Immature natural killer cell (primary cell): Measurements from ENCODE around the gene IRX6. TPM values are rescaled to one million over a fixed set of nuclear protein-coding genes. Genes with fewer than 3 reads are reported as not detected.

Source experiments
- DNase-seq, 3 donors: peaks; one replicate each; pipeline ENCODE4 v3.0.0; 2022; ENCODE audit warnings: mixed read lengths in 1 of 3
- H3K27ac Mint-ChIP-seq, 6 donors: one replicate each; pipeline ENCODE4 v1.8.0; 2020; ENCODE audit warnings: mixed read lengths in 6 of 6, mild to moderate bottlenecking in 5 of 6, inconsistent platforms in 4 of 6, moderate library complexity in 3 of 6
- H3K27me3 Mint-ChIP-seq, 3 donors: one replicate each; pipeline ENCODE4 v1.8.0; 2020 to 2021; ENCODE audit warnings: low read depth in 3 of 3, mild to moderate bottlenecking in 3 of 3, mixed read lengths in 3 of 3, moderate library complexity in 3 of 3, inconsistent platforms in 1 of 3
- H3K36me3 Mint-ChIP-seq, 3 donors: one replicate each; pipeline ENCODE4 v1.8.0; 2020; ENCODE audit warnings: mixed read lengths in 3 of 3, inconsistent platforms in 2 of 3, mild to moderate bottlenecking in 2 of 3
- H3K4me1 Mint-ChIP-seq, 2 donors: one replicate each; pipeline ENCODE4 v1.8.0; 2020; ENCODE audit warnings: inconsistent platforms in 2 of 2, mild to moderate bottlenecking in 2 of 2, mixed read lengths in 2 of 2, moderate library complexity in 1 of 2
- H3K4me3 Mint-ChIP-seq, 5 donors: one replicate each; pipeline ENCODE4 v1.8.0; 2020; ENCODE audit warnings: mild to moderate bottlenecking in 5 of 5, mixed read lengths in 5 of 5, inconsistent platforms in 3 of 5, moderate library complexity in 3 of 5
- H3K9me3 Mint-ChIP-seq, 6 donors: one replicate each; pipeline ENCODE4 v1.8.0; 2020; ENCODE audit warnings: mild to moderate bottlenecking in 6 of 6, mixed read lengths in 6 of 6, inconsistent platforms in 4 of 6, moderate library complexity in 3 of 6
- polyA plus RNA-seq, 3 donors: library from polyadenylated mRNA; unstranded; fragments of 300-500 nt; fragmentation: Illumina TruSeq; gene quantifications; one replicate each; pipeline ENCODE4 v1.2.3, GENCODE V29; 2021

IRX6 gene
- polyA plus RNA-seq, 3 donors from 2014 or later = not detected

DNA sequence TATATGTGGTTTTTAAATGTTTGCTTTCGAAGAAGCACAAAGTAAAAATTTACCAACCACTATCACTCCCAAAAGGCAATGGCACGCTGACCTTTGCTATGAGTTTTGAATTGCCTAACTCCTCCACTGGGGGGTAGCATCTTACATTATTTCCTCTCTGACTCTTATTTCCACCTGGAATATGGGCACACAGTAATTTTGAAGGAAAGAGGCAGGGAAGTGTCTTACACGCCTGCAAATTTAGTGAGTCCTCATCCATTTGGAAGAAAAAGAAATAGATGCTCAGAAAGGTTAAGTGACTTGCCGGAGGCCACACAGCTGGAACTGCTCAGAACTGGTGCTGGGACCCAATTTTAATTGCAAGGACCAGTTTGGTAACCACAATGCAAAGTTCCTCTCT lies 29.9 kb upstream of the IRX6 start:
- DNase-seq = no peak
- Mint-ChIP-seq H3K36me3 (no peaks in the 10 kb centered on the region), H3K9me3 (peaks cover 0 to 2% (median 0%) of the 10 kb centered on the region in 6 donors), H3K27ac (no peak overlapping the region), H3K4me3 (no peak overlapping the region), H3K4me1 (no peaks in the 10 kb centered on the region), H3K27me3 (peaks cover 0 to 3% (median 3%) of the 10 kb centered on the region in 3 donors)

DNA sequence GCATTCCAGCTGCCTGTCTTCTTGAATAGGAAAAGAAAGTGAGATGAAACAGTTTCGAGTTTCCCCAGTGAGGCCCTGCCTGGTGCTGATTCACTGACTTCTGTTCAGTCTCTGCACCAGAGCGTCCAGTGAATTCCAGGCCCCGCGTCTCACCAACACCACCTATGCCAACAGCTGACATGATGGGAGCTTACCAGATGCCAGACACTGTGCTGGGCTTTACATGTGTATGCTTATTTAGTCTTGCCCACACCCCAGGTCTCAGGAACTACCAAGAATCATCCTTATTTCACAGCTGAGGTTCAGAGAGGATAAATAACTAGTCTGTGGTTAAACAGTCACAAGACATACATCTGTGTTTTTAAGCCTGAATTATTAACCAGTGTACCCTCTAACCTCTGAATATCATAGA lies 29.1 kb upstream of the IRX6 start:
- peaks cover 0 to 2% (median 0%) of the 10 kb centered on the region in 6 donors for H3K9me3 Mint-ChIP-seq
- DNase-seq = no peak
- H3K27me3 Mint-ChIP-seq = peaks cover 0 to 3% (median 3%) of the 10 kb centered on the region in 3 donors
- H3K27ac Mint-ChIP-seq = no peak overlapping the region
- no peak overlapping the region for H3K4me3 Mint-ChIP-seq
- no peaks in the 10 kb centered on the region for H3K4me1 Mint-ChIP-seq
- no peaks in the 10 kb centered on the region for H3K36me3 Mint-ChIP-seq

DNA sequence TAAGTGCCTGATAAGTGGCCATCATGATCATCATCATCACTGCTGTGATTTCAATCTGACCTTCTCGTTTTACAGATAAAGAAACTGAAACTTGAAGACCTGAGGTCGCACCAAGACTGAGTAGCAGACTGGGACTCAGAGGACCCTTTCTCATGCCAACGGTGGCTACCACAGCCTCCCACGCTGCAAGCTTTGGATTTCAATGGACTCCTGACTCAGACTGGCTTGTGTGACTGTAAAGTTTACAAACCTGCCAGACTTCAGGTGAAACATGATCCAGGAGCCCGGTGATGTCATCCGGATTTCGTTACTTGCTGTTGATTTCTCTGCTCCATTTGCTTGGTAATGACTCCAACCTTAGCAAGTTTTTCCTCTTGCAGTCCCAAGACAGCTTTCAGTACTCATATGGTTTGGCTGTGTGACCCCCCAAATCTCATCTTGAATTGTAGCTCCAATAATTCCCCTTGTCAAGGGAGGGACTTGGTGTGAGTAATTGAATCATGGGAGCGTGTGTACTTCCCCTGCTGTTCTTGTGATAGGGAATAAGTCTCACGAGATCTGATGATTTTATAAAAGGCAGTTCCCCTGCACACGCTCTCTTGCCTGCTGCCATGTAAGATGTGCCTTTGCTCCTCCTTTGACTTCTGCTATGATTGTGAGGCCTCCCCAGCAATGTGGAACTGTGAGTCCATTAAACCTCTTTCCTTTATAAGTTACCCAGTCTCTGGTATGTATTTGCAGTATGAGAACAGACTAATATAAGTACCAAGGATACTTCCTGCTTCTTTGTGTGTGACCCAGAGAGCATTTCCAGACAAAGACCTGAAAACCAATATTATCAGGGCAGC lies 26.7 kb upstream of the IRX6 start:
- Mint-ChIP-seq H3K36me3 (no peaks in the 10 kb centered on the region), H3K4me3 (no peak overlapping the region), H3K27ac (no peak overlapping the region), H3K27me3 (peaks cover 2 to 9% (median 3%) of the 10 kb centered on the region in 3 donors), H3K9me3 (peaks cover 0 to 1% (median 0%) of the 10 kb centered on the region in 6 donors), H3K4me1 (no peaks in the 10 kb centered on the region)
- no peak for DNase-seq

DNA sequence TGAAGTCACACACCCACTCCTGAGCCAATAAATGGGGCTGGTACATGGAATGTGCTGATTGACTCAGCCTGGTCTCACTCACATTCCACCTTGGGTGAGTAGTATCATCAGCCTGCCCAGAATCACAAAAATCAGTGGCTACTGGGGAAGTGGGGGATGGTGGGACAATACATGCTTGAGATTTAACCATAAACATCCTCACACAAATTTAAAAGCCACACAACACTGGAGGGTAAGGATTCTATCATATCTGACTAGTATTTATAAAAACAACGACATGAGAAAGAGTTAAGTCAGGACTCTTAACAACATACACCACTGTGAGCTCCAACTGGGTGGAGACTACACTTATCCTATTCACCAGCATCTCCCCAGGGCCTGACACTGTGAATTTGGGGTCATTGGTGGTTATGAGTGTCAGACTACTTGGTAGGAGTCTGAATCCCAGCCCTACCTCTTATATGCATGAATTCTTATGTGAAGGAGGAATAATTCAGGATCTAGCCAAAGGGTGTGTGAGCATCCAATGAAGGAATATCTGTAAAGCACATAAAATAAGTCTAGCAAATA lies 26.0 kb upstream of the IRX6 start:
- no peaks in the 10 kb centered on the region for H3K4me1 Mint-ChIP-seq
- H3K27me3 Mint-ChIP-seq = peaks cover 0 to 12% (median 2%) of the 10 kb centered on the region in 3 donors
- H3K9me3 Mint-ChIP-seq = peaks cover 0 to 1% (median 0%) of the 10 kb centered on the region in 6 donors
- no peak overlapping the region for H3K27ac Mint-ChIP-seq
- H3K4me3 Mint-ChIP-seq = no peak overlapping the region
- H3K36me3 Mint-ChIP-seq = no peaks in the 10 kb centered on the region
- no peak for DNase-seq

GRCh38 chr16:55301385-55302008 lies 22.5 kb upstream of the IRX6 start:
- Mint-ChIP-seq H3K27me3 (peaks cover 0 to 12% (median 7%) of the 10 kb centered on the region in 3 donors), H3K27ac (no peak overlapping the region), H3K9me3 (peaks cover 0 to 1% (median 0%) of the 10 kb centered on the region in 6 donors), H3K4me1 (no peaks in the 10 kb centered on the region), H3K4me3 (no peak overlapping the region), H3K36me3 (no peaks in the 10 kb centered on the region)
- DNase-seq = no peak

- peaks cover 2 to 12% (median 7%) of the 10 kb centered on the region in 3 donors for H3K27me3 Mint-ChIP-seq
- H3K36me3 Mint-ChIP-seq = no peaks in the 10 kb centered on the region
- H3K27ac Mint-ChIP-seq = no peak overlapping the region
- H3K4me3 Mint-ChIP-seq = no peak overlapping the region
- peaks cover 0 to 1% (median 0%) of the 10 kb centered on the region in 6 donors for H3K9me3 Mint-ChIP-seq
- no peak for DNase-seq
- H3K4me1 Mint-ChIP-seq = no peaks in the 10 kb centered on the region
Measured at GRCh38 chr16:55302635-55303034, 21.4 kb upstream of the IRX6 start.

DNA sequence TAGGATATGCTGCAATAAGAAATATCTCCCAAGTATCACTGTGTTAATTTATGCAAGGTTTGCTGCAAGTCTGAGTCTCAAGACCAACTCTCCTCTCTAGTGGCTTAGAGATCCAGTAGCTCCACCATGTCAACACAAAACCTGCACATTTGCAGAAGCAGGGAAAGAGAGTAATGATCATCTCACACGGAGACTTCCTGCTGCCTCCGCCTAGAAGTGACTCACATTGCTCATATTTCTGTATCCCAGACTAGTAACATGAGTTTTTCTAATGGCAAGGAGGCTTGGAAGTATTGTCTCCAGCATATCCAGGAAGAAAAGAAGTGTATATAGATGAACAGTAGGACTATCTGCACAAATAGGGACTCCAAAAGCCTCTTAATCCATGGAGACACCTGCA lies 15.0 kb upstream of the IRX6 start:
- H3K27me3 Mint-ChIP-seq = peaks cover 0 to 7% (median 2%) of the 10 kb centered on the region in 3 donors
- no peak overlapping the region for H3K27ac Mint-ChIP-seq
- H3K9me3 Mint-ChIP-seq = no peaks in the 10 kb centered on the region
- H3K4me1 Mint-ChIP-seq = no peaks in the 10 kb centered on the region
- no peaks in the 10 kb centered on the region for H3K36me3 Mint-ChIP-seq
- DNase-seq = no peak
- H3K4me3 Mint-ChIP-seq = no peak overlapping the region

DNA sequence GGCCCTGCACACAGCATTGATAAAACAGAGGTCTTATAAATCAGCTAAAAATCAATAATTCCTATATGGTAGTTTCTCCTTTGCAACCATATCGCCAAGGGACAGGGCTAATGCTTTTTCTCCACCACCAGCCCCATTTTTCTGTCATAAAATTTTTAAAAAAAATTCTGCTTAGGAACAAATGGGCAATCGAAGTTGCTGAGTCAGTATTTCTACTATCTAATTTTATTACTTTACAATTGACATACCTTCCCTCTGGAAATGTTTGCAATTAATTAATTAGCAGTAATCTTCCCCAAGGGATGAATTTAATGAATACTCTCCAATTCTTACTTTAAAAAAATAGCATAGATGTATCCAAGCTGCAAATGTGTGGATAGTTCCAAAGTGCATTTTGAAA lies 1.7 kb upstream of the IRX6 start:
- peaks cover 0 to 4% (median 0%) of the 10 kb centered on the region in 6 donors for H3K9me3 Mint-ChIP-seq
- H3K36me3 Mint-ChIP-seq = peaks cover 0 to 3% (median 0%) of the 10 kb centered on the region in 3 donors
- no peak overlapping the region for H3K27ac Mint-ChIP-seq
- no peak overlapping the region for H3K4me3 Mint-ChIP-seq
- no peaks in the 10 kb centered on the region for H3K4me1 Mint-ChIP-seq
- H3K27me3 Mint-ChIP-seq = peaks cover 0 to 8% (median 3%) of the 10 kb centered on the region in 3 donors
- DNase-seq = no peak

- Mint-ChIP-seq H3K4me3 (no peak overlapping the region), H3K4me1 (no peaks in the 10 kb centered on the region), H3K27me3 (peaks cover 0 to 9% (median 3%) of the 10 kb centered on the region in 3 donors)
Measured at GRCh38 chr16:55324285-55325079, 479 bp downstream of the IRX6 start.

DNA sequence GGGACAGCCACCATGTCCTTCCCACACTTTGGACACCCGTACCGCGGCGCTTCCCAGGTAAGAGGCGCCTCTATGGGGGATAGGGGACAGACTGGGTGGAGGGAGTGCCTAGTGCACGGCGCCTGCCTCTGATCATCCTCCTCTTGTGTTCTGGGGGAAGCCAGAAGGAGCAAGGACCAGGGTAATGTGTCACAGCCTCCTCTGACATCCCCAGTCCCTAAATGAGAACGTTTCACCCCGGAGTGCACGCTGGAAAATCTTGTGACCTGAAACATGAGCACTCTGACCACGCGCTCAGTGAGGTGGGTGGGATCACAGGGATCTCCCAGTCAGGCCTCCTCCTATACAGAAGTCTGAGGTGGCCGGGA lies 1.1 kb downstream of the IRX6 start:
- Mint-ChIP-seq H3K36me3 (peaks cover 0 to 3% (median 0%) of the 10 kb centered on the region in 3 donors), H3K4me1 (no peaks in the 10 kb centered on the region), H3K27me3 (peaks cover 0 to 9% (median 3%) of the 10 kb centered on the region in 3 donors), H3K9me3 (peaks cover 0 to 4% (median 0%) of the 10 kb centered on the region in 6 donors), H3K27ac (no peak overlapping the region), H3K4me3 (no peak overlapping the region)
- no peak for DNase-seq

More at GRCh38 chr16:55324285-55325079, 479 bp downstream of the IRX6 start:
- no peak for DNase-seq
- Mint-ChIP-seq H3K27ac (no peak overlapping the region), H3K36me3 (peaks cover 0 to 3% (median 0%) of the 10 kb centered on the region in 3 donors), H3K9me3 (peaks cover 0 to 4% (median 0%) of the 10 kb centered on the region in 6 donors)

GRCh38 chr16:55325458-55326109 lies 1.6 kb downstream of the IRX6 start:
- DNase-seq = no peak
- no peaks in the 10 kb centered on the region for H3K4me1 Mint-ChIP-seq

GRCh38 chr16:55326261-55327092 lies 2.5 kb downstream of the IRX6 start:
- Mint-ChIP-seq H3K36me3 (peaks cover 0 to 3% (median 0%) of the 10 kb centered on the region in 3 donors), H3K4me1 (no peaks in the 10 kb centered on the region), H3K27ac (no peak overlapping the region), H3K4me3 (no peak overlapping the region), H3K9me3 (peaks cover 0 to 4% (median 0%) of the 10 kb centered on the region in 6 donors), H3K27me3 (peaks cover 5 to 9% (median 7%) of the 10 kb centered on the region in 3 donors)
- no peak for DNase-seq

More at GRCh38 chr16:55325458-55326109, 1.6 kb downstream of the IRX6 start:
- H3K9me3 Mint-ChIP-seq = peaks cover 0 to 4% (median 0%) of the 10 kb centered on the region in 6 donors
- peaks cover 4 to 9% (median 5%) of the 10 kb centered on the region in 3 donors for H3K27me3 Mint-ChIP-seq
- no peak overlapping the region for H3K4me3 Mint-ChIP-seq
- peaks cover 0 to 3% (median 0%) of the 10 kb centered on the region in 3 donors for H3K36me3 Mint-ChIP-seq
- H3K27ac Mint-ChIP-seq = no peak overlapping the region
